NCI-H2029 (cell line): Measurements from ENCODE around the gene LHX5.
"Not testable (repeated sequence)": the region's sequence is repeated elsewhere in the genome, so short reads cannot be mapped to it uniquely, and the experiment has no call there.

Experiments
- DNase-seq: peaks from one replicate; lab custom pipeline; 2025; lab: John Stamatoyannopoulos, UW

LHX5 gene

GRCh38 chr12:113471619-113472171 lies at the start of gene LHX5:
LHX5 (minus strand) TSS chr12:113471871; CDS start chr12:113471498, 373 bp downstream.
- DNase-seq, result no peak

GRCh38 chr12:113519464-113520307 lies 48.0 kb upstream of the LHX5 start:
- DNase-seq, result no peak

- DNase-seq, result no peak
These were observed 43.6 kb upstream of the LHX5 start for GRCh38 chr12:113515082-113515856.

GRCh38 chr12:113514602-113515001 lies 42.9 kb upstream of the LHX5 start:
- DNase-seq, result no peak

GRCh38 chr12:113512568-113512967 lies 40.9 kb upstream of the LHX5 start:
- no peak for DNase-seq

GRCh38 chr12:113506867-113507266 lies 35.2 kb upstream of the LHX5 start:
- DNase-seq, result no peak

GRCh38 chr12:113505941-113506340 lies 34.3 kb upstream of the LHX5 start:
- no peak for DNase-seq

- no peak for DNase-seq
These were observed 33.2 kb upstream of the LHX5 start for GRCh38 chr12:113504917-113505316.

- DNase-seq, result no peak
These were observed 29.2 kb upstream of the LHX5 start for GRCh38 chr12:113500782-113501311.

GRCh38 chr12:113500306-113500675 lies 28.6 kb upstream of the LHX5 start:
- DNase-seq, result no peak

GRCh38 chr12:113498490-113498889 lies 26.8 kb upstream of the LHX5 start:
- no peak for DNase-seq

GRCh38 chr12:113497693-113498092 lies 26.0 kb upstream of the LHX5 start:
- no peak for DNase-seq

GRCh38 chr12:113495941-113496340 lies 24.3 kb upstream of the LHX5 start:
- DNase-seq, result not testable (repeated sequence)

GRCh38 chr12:113488322-113488721 lies 16.7 kb upstream of the LHX5 start:
- DNase-seq, result no peak

- DNase-seq, result no peak
These were observed 15.1 kb upstream of the LHX5 start for GRCh38 chr12:113486722-113487121.

GRCh38 chr12:113485330-113485729 lies 13.7 kb upstream of the LHX5 start:
- DNase-seq, result no peak

- DNase-seq, result no peak
These were observed 10.7 kb upstream of the LHX5 start for GRCh38 chr12:113482334-113482733.

- DNase-seq, result no peak
These were observed 8.8 kb upstream of the LHX5 start for GRCh38 chr12:113480336-113480971.

- no peak for DNase-seq
These were observed 8.1 kb upstream of the LHX5 start for GRCh38 chr12:113479590-113480335.

GRCh38 chr12:113479216-113479589 lies 7.5 kb upstream of the LHX5 start:
- no peak for DNase-seq

GRCh38 chr12:113478351-113479011 lies 6.8 kb upstream of the LHX5 start:
- no peak for DNase-seq
